Neural cell (in vitro differentiated cells): ENCODE measurements around the gene ZC3H15. TPM values are rescaled to one million over a fixed set of nuclear protein-coding genes. Genes with fewer than 3 reads are reported as not detected.

Source experiments
- H2AFZ ChIP-seq: fragments of 200-600, 300-800 bp; sonication (generic), shearing (Covaris generic); 2 replicates; pipeline ENCODE4 v1.6.0; 2014; ENCODE audit warnings: low read depth, mild to moderate bottlenecking, antibody characterized with exemption, low read length, moderate library complexity
- H3F3A ChIP-seq: fragments of 200-600 bp; shearing (Covaris generic); 2 replicates; pipeline ENCODE4 v1.6.1; 2016; ENCODE audit warnings: mild to moderate bottlenecking, moderate library complexity, mixed read lengths, antibody characterized with exemption, low read length; ENCODE audit not compliant: insufficient read depth, poor library complexity, severe bottlenecking
- H3K27ac ChIP-seq: fragments of 200-600, 300-800 bp; sonication (generic), shearing (Covaris generic); 2 replicates; pipeline ENCODE4 v1.5.1; 2014; ENCODE audit warnings: mild to moderate bottlenecking, low read length, moderate library complexity
- H3K27me3 ChIP-seq: fragments of 300-800, 200-600 bp; sonication (generic), shearing (Covaris generic); 2 replicates; pipeline ENCODE4 v1.6.0; 2014; ENCODE audit warnings: mild to moderate bottlenecking, low read depth, low read length, moderate library complexity; ENCODE audit not compliant: insufficient read depth
- H3K36me3 ChIP-seq: fragments of 300-800, 200-600 bp; sonication (generic), shearing (Covaris generic); 2 replicates; pipeline ENCODE4 v1.5.1; 2014; ENCODE audit warnings: mild to moderate bottlenecking, antibody characterized with exemption, low read length, moderate library complexity; ENCODE audit not compliant: insufficient read depth
- H3K4me2 ChIP-seq: fragments of 300-800, 200-600 bp; sonication (generic), shearing (Covaris generic); 2 replicates; pipeline ENCODE4 v1.6.0; 2014; ENCODE audit warnings: mild to moderate bottlenecking, low read length
- H3K4me3 ChIP-seq: fragments of 300-800, 200-600 bp; sonication (generic), shearing (Covaris generic); 2 replicates; pipeline ENCODE4 v1.5.1; 2014; ENCODE audit warnings: mild to moderate bottlenecking, low read length, moderate library complexity
- H3K79me2 ChIP-seq: fragments of 200-600 bp; shearing (Covaris generic); replicated peaks from 2 replicates; pipeline ENCODE4 v1.6.0; 2014; ENCODE audit warnings: mild to moderate bottlenecking, low read length, moderate library complexity; ENCODE audit not compliant: insufficient read depth
- H3K9ac ChIP-seq: fragments of 300-800, 200-600 bp; sonication (generic), shearing (Covaris generic); 2 replicates; pipeline ENCODE4 v1.6.1; 2016; ENCODE audit warnings: mild to moderate bottlenecking, low read length, mixed read lengths
- H3K9me2 ChIP-seq: fragments of 200-600 bp; shearing (Covaris generic); 2 replicates; pipeline ENCODE4 v1.6.1; 2016; ENCODE audit warnings: mild to moderate bottlenecking, low read length, mixed read lengths; ENCODE audit not compliant: insufficient read depth
- H3K9me3 ChIP-seq: fragments of 200-600, 300-800 bp; sonication (generic), shearing (Covaris generic); 2 replicates; pipeline ENCODE4 v1.6.1; 2016; ENCODE audit warnings: mild to moderate bottlenecking, mixed run types, low read length, moderate library complexity, mixed read lengths
- H4K20me1 ChIP-seq: fragments of 200-600 bp; shearing (Covaris generic); 2 replicates; pipeline ENCODE4 v1.6.1; 2016; ENCODE audit warnings: mild to moderate bottlenecking, mixed run types; ENCODE audit not compliant: insufficient read depth
- EP300 ChIP-seq: fragments of 450-650 bp; conservative IDR thresholded peaks from 2 replicates; pipeline ENCODE4 v1.6.1; 2014; ENCODE audit warnings: antibody characterized with exemption, mild to moderate bottlenecking, moderate library complexity; ENCODE audit not compliant: poor library complexity, severe bottlenecking
- EZH2 ChIP-seq: fragments of 200-600, 300-800 bp; shearing (Covaris generic), sonication (generic); IDR thresholded peaks from 2 replicates; pipeline ENCODE4 v1.6.1; 2014; ENCODE audit warnings: antibody characterized with exemption, low read length, borderline replicate concordance, mild to moderate bottlenecking; ENCODE audit not compliant: insufficient read depth, poor library complexity, severe bottlenecking
- MXI1 ChIP-seq: fragments of 450-650 bp; conservative IDR thresholded peaks from 2 replicates; pipeline ENCODE4 v1.6.1; 2014; ENCODE audit warnings: antibody characterized with exemption, mild to moderate bottlenecking; ENCODE audit not compliant: poor library complexity, severe bottlenecking
- POLR2AphosphoS5 ChIP-seq: IDR thresholded peaks from 2 replicates; pipeline ENCODE4 v1.6.1; 2012
- RAD21 ChIP-seq: fragments of 450-650 bp; conservative IDR thresholded peaks from 2 replicates; pipeline ENCODE4 v1.6.1; 2014; ENCODE audit warnings: antibody characterized with exemption, mild to moderate bottlenecking, moderate library complexity
- SMC3 ChIP-seq: fragments of 450-650 bp; conservative IDR thresholded peaks from 2 replicates; pipeline ENCODE4 v1.6.1; 2014; ENCODE audit warnings: antibody characterized with exemption, mild to moderate bottlenecking, moderate library complexity; ENCODE audit not compliant: poor library complexity
- TAF1 ChIP-seq: IDR thresholded peaks from 2 replicates; pipeline ENCODE4 v1.6.1; 2012; ENCODE audit warnings: low read depth
- polyA plus RNA-seq: library from polyadenylated mRNA; depleted of rRNA; stranded (reverse); fragments of >200 nt; gene quantifications from 2 replicates; pipeline ENCODE4 v1.2.3, GENCODE V29; 2014
- TF ChIP-seq, protein P1 (sequence below): fragments of 450-650 bp; IDR thresholded peaks from 2 replicates; pipeline ENCODE4 v1.5.1; 2014; ENCODE audit warnings: antibody characterized with exemption, mild to moderate bottlenecking, moderate library complexity; ENCODE audit not compliant: poor library complexity, severe bottlenecking
- TF ChIP-seq, protein P2 (sequence below): IDR thresholded peaks from 2 replicates; pipeline ENCODE4 v1.6.1; 2012; ENCODE audit warnings: borderline replicate concordance

The ZC3H15 gene
- polyA plus RNA-seq, 1 donor from 2014 or later: 149 TPM

DNA sequence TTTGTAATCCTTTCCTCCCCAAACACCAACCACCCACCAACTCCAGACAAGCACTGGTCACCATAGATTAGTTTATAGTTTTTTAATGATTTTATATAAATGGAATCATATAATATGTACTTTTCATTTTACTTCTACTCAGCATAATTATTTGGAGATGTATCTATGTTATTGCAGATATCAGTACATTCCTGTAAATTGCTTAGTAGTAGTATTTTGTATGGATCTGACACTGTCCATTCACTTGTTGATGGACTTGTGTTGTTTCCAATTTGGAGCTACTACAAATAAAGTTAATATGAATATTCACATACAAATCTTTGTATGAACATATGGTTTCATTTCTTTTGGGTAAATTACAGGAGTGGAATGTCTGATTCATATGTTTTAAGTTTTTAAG, 31.0 kb downstream of the ZC3H15 start:
- no peak for TF ChIP-seq SMC3
- no peak for TF ChIP-seq RAD21
- TF ChIP-seq, protein P1, sequence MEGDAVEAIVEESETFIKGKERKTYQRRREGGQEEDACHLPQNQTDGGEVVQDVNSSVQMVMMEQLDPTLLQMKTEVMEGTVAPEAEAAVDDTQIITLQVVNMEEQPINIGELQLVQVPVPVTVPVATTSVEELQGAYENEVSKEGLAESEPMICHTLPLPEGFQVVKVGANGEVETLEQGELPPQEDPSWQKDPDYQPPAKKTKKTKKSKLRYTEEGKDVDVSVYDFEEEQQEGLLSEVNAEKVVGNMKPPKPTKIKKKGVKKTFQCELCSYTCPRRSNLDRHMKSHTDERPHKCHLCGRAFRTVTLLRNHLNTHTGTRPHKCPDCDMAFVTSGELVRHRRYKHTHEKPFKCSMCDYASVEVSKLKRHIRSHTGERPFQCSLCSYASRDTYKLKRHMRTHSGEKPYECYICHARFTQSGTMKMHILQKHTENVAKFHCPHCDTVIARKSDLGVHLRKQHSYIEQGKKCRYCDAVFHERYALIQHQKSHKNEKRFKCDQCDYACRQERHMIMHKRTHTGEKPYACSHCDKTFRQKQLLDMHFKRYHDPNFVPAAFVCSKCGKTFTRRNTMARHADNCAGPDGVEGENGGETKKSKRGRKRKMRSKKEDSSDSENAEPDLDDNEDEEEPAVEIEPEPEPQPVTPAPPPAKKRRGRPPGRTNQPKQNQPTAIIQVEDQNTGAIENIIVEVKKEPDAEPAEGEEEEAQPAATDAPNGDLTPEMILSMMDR: no peak
- TF ChIP-seq, protein P2, sequence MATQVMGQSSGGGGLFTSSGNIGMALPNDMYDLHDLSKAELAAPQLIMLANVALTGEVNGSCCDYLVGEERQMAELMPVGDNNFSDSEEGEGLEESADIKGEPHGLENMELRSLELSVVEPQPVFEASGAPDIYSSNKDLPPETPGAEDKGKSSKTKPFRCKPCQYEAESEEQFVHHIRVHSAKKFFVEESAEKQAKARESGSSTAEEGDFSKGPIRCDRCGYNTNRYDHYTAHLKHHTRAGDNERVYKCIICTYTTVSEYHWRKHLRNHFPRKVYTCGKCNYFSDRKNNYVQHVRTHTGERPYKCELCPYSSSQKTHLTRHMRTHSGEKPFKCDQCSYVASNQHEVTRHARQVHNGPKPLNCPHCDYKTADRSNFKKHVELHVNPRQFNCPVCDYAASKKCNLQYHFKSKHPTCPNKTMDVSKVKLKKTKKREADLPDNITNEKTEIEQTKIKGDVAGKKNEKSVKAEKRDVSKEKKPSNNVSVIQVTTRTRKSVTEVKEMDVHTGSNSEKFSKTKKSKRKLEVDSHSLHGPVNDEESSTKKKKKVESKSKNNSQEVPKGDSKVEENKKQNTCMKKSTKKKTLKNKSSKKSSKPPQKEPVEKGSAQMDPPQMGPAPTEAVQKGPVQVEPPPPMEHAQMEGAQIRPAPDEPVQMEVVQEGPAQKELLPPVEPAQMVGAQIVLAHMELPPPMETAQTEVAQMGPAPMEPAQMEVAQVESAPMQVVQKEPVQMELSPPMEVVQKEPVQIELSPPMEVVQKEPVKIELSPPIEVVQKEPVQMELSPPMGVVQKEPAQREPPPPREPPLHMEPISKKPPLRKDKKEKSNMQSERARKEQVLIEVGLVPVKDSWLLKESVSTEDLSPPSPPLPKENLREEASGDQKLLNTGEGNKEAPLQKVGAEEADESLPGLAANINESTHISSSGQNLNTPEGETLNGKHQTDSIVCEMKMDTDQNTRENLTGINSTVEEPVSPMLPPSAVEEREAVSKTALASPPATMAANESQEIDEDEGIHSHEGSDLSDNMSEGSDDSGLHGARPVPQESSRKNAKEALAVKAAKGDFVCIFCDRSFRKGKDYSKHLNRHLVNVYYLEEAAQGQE: no peak
- no peak for TF ChIP-seq EZH2
- TF ChIP-seq TAF1: no peak
- no peak for TF ChIP-seq EP300
- no peak for TF ChIP-seq MXI1
- no peak for TF ChIP-seq POLR2AphosphoS5
- H2AFZ ChIP-seq: no peak overlapping the region
- no peaks in the 10 kb centered on the region for H3K9me2 ChIP-seq
- no peak overlapping the region for H3K9ac ChIP-seq
- H3K9me3 ChIP-seq: no peaks in the 10 kb centered on the region
- no peaks in the 10 kb centered on the region for H4K20me1 ChIP-seq
- H3K4me2 ChIP-seq: no peak overlapping the region
- H3K27ac ChIP-seq: no peak overlapping the region
- H3K36me3 ChIP-seq: no peaks in the 10 kb centered on the region
- no peak overlapping the region for H3K4me3 ChIP-seq
- no peaks in the 10 kb centered on the region for H3F3A ChIP-seq
- no peaks in the 10 kb centered on the region for H3K27me3 ChIP-seq
- no peaks in the 10 kb centered on the region for H3K79me2 ChIP-seq

DNA sequence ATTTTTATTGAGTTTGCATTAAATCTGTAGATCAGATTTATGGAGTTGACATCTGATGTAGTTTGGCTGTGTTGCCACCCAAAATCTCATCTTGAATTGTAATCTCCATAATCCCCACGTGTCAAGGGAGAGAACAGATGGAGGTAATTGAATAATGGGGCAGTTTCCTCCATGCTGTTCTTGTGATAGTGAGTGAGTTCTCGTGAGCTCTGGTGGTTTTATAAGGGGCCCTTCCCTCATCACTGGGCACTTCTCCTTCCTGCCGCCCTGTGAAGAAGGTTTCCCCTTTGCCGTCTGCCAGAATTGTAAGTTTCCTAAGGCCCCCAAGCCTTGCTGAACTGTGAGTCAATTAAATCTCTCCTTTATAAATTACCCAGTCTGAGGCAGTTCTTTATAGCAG, 32.2 kb downstream of the ZC3H15 start:
- no peaks in the 10 kb centered on the region for H3K36me3 ChIP-seq
- no peaks in the 10 kb centered on the region for H3K9me3 ChIP-seq
- no peak overlapping the region for H3K9ac ChIP-seq
- no peak overlapping the region for H2AFZ ChIP-seq
- no peaks in the 10 kb centered on the region for H4K20me1 ChIP-seq
- no peaks in the 10 kb centered on the region for H3K9me2 ChIP-seq
- no peak overlapping the region for H3K4me2 ChIP-seq
- no peaks in the 10 kb centered on the region for H3F3A ChIP-seq
- TF ChIP-seq RAD21: no peak
- TF ChIP-seq, protein P1: no peak
- no peak for TF ChIP-seq TAF1
- TF ChIP-seq EZH2: no peak
- TF ChIP-seq SMC3: no peak
- no peak for TF ChIP-seq EP300
- no peak for TF ChIP-seq POLR2AphosphoS5
- TF ChIP-seq, protein P2: no peak
- TF ChIP-seq MXI1: no peak
- H3K79me2 ChIP-seq: no peaks in the 10 kb centered on the region
- no peak overlapping the region for H3K4me3 ChIP-seq
- no peak overlapping the region for H3K27ac ChIP-seq
- H3K27me3 ChIP-seq: no peaks in the 10 kb centered on the region
